ENCODE data around the gene CASZ1.

The CASZ1 gene

GRCh38 chr1:10829965-10830515, 33.6 kb upstream of the CASZ1 start:
- no peak for DNase-seq (ENCODE audit: low read depth in 1 of 2, low spot score in 1 of 2)
- TF ChIP-seq REST (IDR thresholded peaks at IDR 0.05; ENCODE audit: insufficient replicate concordance, low read depth) (no peak), GABPA (IDR thresholded peaks at IDR 0.05; ENCODE audit: low read depth) (no peak), POLR2AphosphoS5 (IDR thresholded peaks at IDR 0.05; ENCODE audit: low read depth) (no peak), SPI1 (IDR thresholded peaks at IDR 0.05; ENCODE audit: borderline replicate concordance, low read depth) (no peak)
- TF ChIP-seq, protein P1, sequence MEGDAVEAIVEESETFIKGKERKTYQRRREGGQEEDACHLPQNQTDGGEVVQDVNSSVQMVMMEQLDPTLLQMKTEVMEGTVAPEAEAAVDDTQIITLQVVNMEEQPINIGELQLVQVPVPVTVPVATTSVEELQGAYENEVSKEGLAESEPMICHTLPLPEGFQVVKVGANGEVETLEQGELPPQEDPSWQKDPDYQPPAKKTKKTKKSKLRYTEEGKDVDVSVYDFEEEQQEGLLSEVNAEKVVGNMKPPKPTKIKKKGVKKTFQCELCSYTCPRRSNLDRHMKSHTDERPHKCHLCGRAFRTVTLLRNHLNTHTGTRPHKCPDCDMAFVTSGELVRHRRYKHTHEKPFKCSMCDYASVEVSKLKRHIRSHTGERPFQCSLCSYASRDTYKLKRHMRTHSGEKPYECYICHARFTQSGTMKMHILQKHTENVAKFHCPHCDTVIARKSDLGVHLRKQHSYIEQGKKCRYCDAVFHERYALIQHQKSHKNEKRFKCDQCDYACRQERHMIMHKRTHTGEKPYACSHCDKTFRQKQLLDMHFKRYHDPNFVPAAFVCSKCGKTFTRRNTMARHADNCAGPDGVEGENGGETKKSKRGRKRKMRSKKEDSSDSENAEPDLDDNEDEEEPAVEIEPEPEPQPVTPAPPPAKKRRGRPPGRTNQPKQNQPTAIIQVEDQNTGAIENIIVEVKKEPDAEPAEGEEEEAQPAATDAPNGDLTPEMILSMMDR (IDR thresholded peaks at IDR 0.05; ENCODE audit: insufficient read depth, low read length) = no peak
- Histone ChIP-seq H3K27me3 (ENCODE audit: insufficient read depth, poor library complexity, severe bottlenecking) (no peaks in the 10 kb centered on the region), H3K27ac (replicated peaks) (no peak overlapping the region), H3K4me3 (replicated peaks; ENCODE audit: insufficient read depth, low read length) (no peak overlapping the region)

- Histone ChIP-seq H3K27me3 (ENCODE audit: insufficient read depth, poor library complexity, severe bottlenecking) (no peaks in the 10 kb centered on the region), H3K4me3 (replicated peaks; ENCODE audit: insufficient read depth, low read length) (no peak overlapping the region), H3K27ac (replicated peaks) (no peak overlapping the region)
- DNase-seq (ENCODE audit: low read depth in 1 of 2, low spot score in 1 of 2) = no peak
- TF ChIP-seq, protein P1 (IDR thresholded peaks at IDR 0.05; ENCODE audit: insufficient read depth, low read length) = no peak
- no peak for TF ChIP-seq SPI1 (IDR thresholded peaks at IDR 0.05; ENCODE audit: borderline replicate concordance, low read depth)
- no peak for TF ChIP-seq POLR2AphosphoS5 (IDR thresholded peaks at IDR 0.05; ENCODE audit: low read depth)
- TF ChIP-seq GABPA (IDR thresholded peaks at IDR 0.05; ENCODE audit: low read depth) = no peak
- no peak for TF ChIP-seq REST (IDR thresholded peaks at IDR 0.05; ENCODE audit: insufficient replicate concordance, low read depth)
These were observed 32.8 kb upstream of the CASZ1 start for GRCh38 chr1:10829067-10829818.

- peaks cover 5% of the 10 kb centered on the region for H3K27me3 ChIP-seq (ENCODE audit: insufficient read depth, poor library complexity, severe bottlenecking)
- H3K4me3 ChIP-seq (replicated peaks; ENCODE audit: insufficient read depth, low read length) = no peak overlapping the region
- DNase-seq (ENCODE audit: low read depth in 1 of 2, low spot score in 1 of 2) = no peak
- TF ChIP-seq SPI1 (IDR thresholded peaks at IDR 0.05; ENCODE audit: borderline replicate concordance, low read depth) = no peak
- TF ChIP-seq, protein P1 (IDR thresholded peaks at IDR 0.05; ENCODE audit: insufficient read depth, low read length) = no peak
- no peak for TF ChIP-seq POLR2AphosphoS5 (IDR thresholded peaks at IDR 0.05; ENCODE audit: low read depth)
- no peak for TF ChIP-seq REST (IDR thresholded peaks at IDR 0.05; ENCODE audit: insufficient replicate concordance, low read depth)
- TF ChIP-seq GABPA (IDR thresholded peaks at IDR 0.05; ENCODE audit: low read depth) = no peak
- no peak overlapping the region for H3K27ac ChIP-seq (replicated peaks)
These were observed 31.2 kb upstream of the CASZ1 start for GRCh38 chr1:10827377-10828333.
